Measurements from ENCODE around the gene LCTL.

The LCTL gene

DNA sequence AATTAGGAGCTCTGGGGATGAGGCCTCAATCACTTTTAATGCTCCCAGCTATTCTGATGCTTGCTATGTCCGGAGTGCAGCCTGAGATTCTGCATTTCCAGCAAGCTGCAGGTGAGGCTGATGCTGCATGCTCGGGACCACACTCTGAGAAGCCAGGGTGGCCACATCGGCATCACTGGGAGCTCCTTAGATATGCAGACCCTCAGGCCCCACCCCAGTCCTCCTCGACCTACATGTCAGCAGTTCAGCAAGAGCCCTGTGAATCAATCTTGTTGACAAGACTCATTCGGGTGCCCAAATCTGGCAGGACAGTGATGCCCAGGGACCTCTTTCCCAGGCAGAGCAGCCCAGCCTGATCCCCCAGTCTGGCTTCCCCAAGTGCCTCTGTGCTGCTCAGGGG lies 44.1 kb upstream of the LCTL start:
- TF ChIP-seq CEBPB (IDR thresholded peaks at IDR 0.05) (no peak), TEAD4 (IDR thresholded peaks at IDR 0.05) (no peak), RAD21 (IDR thresholded peaks at IDR 0.05; ENCODE audit: low read depth) (no peak)
- TF ChIP-seq, protein P1, sequence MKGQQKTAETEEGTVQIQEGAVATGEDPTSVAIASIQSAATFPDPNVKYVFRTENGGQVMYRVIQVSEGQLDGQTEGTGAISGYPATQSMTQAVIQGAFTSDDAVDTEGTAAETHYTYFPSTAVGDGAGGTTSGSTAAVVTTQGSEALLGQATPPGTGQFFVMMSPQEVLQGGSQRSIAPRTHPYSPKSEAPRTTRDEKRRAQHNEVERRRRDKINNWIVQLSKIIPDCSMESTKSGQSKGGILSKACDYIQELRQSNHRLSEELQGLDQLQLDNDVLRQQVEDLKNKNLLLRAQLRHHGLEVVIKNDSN (IDR thresholded peaks at IDR 0.05) = no peak
- TF ChIP-seq, protein P2, sequence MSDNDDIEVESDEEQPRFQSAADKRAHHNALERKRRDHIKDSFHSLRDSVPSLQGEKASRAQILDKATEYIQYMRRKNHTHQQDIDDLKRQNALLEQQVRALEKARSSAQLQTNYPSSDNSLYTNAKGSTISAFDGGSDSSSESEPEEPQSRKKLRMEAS (IDR thresholded peaks at IDR 0.05) = no peak
- TF ChIP-seq, protein P3, sequence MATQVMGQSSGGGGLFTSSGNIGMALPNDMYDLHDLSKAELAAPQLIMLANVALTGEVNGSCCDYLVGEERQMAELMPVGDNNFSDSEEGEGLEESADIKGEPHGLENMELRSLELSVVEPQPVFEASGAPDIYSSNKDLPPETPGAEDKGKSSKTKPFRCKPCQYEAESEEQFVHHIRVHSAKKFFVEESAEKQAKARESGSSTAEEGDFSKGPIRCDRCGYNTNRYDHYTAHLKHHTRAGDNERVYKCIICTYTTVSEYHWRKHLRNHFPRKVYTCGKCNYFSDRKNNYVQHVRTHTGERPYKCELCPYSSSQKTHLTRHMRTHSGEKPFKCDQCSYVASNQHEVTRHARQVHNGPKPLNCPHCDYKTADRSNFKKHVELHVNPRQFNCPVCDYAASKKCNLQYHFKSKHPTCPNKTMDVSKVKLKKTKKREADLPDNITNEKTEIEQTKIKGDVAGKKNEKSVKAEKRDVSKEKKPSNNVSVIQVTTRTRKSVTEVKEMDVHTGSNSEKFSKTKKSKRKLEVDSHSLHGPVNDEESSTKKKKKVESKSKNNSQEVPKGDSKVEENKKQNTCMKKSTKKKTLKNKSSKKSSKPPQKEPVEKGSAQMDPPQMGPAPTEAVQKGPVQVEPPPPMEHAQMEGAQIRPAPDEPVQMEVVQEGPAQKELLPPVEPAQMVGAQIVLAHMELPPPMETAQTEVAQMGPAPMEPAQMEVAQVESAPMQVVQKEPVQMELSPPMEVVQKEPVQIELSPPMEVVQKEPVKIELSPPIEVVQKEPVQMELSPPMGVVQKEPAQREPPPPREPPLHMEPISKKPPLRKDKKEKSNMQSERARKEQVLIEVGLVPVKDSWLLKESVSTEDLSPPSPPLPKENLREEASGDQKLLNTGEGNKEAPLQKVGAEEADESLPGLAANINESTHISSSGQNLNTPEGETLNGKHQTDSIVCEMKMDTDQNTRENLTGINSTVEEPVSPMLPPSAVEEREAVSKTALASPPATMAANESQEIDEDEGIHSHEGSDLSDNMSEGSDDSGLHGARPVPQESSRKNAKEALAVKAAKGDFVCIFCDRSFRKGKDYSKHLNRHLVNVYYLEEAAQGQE (IDR thresholded peaks at IDR 0.05; ENCODE audit: low read depth) = no peak

DNA sequence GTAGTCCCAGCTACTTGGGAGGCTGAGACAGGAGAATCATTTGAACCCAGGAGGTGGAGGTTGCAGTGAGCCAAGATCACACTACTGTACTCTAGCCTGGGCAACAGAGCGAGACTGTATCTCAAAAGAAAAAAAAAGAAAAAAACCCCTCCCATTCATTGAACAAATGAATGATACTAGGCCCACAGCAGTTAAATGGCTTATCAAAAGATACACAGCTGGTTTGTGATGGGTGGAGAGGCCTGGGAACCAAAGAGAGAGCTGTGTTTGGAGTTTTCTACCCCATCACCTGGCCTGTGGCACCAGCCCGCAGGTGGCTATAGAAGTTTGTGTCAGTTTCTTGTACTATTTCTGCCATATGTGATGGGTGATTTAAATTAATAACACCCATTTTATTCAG lies 43.1 kb upstream of the LCTL start:
- TF ChIP-seq RAD21 (IDR thresholded peaks at IDR 0.05; ENCODE audit: low read depth) (no peak), YY1 (IDR thresholded peaks at IDR 0.05; ENCODE audit: low read depth) (no peak), NFIC (IDR thresholded peaks at IDR 0.05) (no peak), TAF1 (IDR thresholded peaks at IDR 0.05; ENCODE audit: low read depth) (no peak), EGR1 (IDR thresholded peaks at IDR 0.05) (no peak), TCF12 (IDR thresholded peaks at IDR 0.05; ENCODE audit: low read depth) (no peak), CEBPB (IDR thresholded peaks at IDR 0.05) (no peak), ZBTB7A (IDR thresholded peaks at IDR 0.05; ENCODE audit: low read depth) (no peak)
- TF ChIP-seq, protein P1 (IDR thresholded peaks at IDR 0.05) = no peak
- TF ChIP-seq, protein P3 (IDR thresholded peaks at IDR 0.05; ENCODE audit: low read depth) = no peak

DNA sequence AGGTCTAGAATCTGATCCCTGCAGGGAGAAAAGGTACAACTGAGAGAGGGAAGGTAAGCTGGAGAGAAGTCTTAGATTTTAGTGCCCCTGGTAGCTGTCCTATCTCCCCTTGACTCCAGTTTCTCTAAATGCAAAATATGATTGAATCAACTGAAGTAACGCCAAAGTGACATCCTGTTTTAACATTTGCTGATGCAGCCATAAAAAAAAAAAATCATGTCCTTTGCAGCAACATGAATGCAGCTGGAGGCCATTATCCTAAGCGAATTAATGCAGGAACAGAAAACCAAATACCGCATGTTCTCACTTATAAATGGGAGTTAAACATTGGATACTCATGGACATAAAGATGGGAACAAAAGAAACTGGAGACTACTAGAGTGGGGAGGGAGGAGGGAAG lies 42.4 kb upstream of the LCTL start:
- TF ChIP-seq, protein P2 (IDR thresholded peaks at IDR 0.05) = no peak
- TF ChIP-seq CREB1 (IDR thresholded peaks at IDR 0.05; ENCODE audit: low read depth) (no peak), ZBTB7A (IDR thresholded peaks at IDR 0.05; ENCODE audit: low read depth) (no peak), EGR1 (IDR thresholded peaks at IDR 0.05) (no peak), NFIC (IDR thresholded peaks at IDR 0.05) (no peak), TEAD4 (IDR thresholded peaks at IDR 0.05) (no peak), TCF12 (IDR thresholded peaks at IDR 0.05; ENCODE audit: low read depth) (no peak), FOXM1 (IDR thresholded peaks at IDR 0.05; ENCODE audit: borderline replicate concordance, low read depth) (no peak), RAD21 (IDR thresholded peaks at IDR 0.05; ENCODE audit: low read depth) (no peak), TAF1 (IDR thresholded peaks at IDR 0.05; ENCODE audit: low read depth) (no peak), CEBPB (IDR thresholded peaks at IDR 0.05) (no peak), EP300 (IDR thresholded peaks at IDR 0.05; ENCODE audit: borderline replicate concordance) (no peak), YY1 (IDR thresholded peaks at IDR 0.05; ENCODE audit: low read depth) (no peak)
- TF ChIP-seq, protein P3 (IDR thresholded peaks at IDR 0.05; ENCODE audit: low read depth) = no peak
- TF ChIP-seq, protein P1 (IDR thresholded peaks at IDR 0.05) = no peak

DNA sequence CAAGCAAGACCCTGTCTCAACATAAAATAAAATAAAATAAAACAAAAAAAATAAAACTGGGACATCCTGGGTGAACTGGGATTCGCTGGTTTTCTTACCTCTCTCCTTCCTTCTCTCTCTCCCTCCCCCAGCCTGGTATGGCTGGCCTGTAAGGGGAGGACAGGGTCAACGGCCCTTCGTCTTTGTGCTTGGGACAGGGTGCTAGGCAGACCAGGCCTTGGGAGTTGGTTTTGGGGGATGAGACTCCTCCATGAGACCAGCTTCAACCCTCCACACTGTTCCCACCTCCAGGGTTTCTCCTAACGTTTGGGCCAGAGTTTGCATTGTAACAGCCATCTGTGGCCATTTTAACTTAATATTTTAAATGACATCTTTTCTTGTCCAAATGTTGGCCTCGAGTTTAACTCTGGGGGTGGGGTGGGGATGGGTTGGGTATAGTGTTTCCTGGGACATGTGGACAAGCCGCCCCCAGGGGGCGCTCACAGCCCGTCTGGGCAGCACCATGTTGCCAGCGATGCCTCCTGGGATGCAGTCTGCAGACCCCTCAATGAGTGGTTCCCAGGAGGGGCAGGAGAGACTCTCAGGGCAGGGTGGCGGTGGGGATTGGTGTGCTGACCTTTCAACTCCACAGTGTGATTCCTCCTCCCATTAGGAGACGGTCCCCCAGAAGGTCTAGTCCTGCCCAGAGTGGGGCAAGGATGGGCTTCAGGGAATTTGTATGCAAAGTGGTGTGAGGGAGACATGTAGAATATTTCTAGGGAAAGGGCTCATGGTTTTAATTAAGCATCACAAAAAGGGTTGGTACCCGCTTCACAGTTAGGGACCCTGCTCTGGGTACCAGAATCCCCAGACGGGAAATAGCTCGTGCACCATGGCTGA lies 37.7 kb upstream of the LCTL start:
- no peak for TF ChIP-seq CEBPB (IDR thresholded peaks at IDR 0.05)
- TF ChIP-seq CREB1 (IDR thresholded peaks at IDR 0.05; ENCODE audit: low read depth) = no peak
- no peak for TF ChIP-seq YY1 (IDR thresholded peaks at IDR 0.05; ENCODE audit: low read depth)
- TF ChIP-seq RAD21 (IDR thresholded peaks at IDR 0.05; ENCODE audit: low read depth) = peak; percentile 91
